ENCODE measurements around the gene DPP4. TPM values are rescaled to one million over a fixed set of nuclear protein-coding genes. Genes with fewer than 3 reads are reported as not detected.
A peak's percentile ranks its signal among the peaks of the same experiment; 100 is the strongest.

The DPP4 gene
- total RNA-seq, 1 donor from 2014 or later = 0.49 TPM

DNA sequence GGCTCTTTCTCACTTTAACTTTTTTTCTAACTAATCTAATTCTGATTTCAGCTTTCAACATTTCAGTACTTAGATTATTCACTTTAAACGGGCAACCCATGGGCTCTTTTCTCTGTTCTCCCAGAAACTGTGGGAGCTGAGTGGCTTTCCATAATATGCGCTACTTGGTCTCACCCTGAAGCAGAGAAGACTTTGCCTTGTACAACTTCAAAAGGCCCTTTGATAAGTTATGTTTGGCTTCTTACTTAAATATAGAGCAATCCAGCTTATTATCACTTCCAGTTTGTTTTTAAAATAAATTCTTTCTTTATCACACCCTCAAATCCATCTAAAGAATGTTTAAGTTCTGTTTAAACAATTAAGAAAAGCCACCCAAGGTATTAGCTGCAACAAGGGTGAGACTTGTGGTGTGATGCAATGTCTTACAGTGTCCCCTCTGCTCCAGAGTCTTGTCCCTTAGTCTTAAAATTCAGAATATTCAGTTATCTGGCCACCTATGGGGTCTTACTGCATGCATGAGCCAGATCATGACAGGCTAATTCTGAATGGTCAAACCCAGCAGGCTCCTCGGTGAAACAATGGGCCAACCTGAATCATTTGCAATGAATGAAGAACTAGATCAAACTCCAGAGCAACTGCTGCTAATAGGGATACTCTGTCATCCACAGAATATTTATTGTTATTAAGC, 39.2 kb upstream of the DPP4 start:
- no peak overlapping the region for H3K9ac ChIP-seq
- H3K79me2 ChIP-seq (ENCODE audit: low read depth) = no peaks in the 10 kb centered on the region
- H2AFZ ChIP-seq (replicated peaks) = no peak overlapping the region
- no peak overlapping the region for H3K4me2 ChIP-seq
- Mint-ChIP-seq H3K4me1 (peaks cover 8% of the 10 kb centered on the region), H3K4me3 (no peak overlapping the region), H3K9me3 (peaks cover 11% of the 10 kb centered on the region), H3K27ac (peak overlapping the region; percentile 24), H3K27me3 (ENCODE audit: insufficient read depth, low read depth) (peaks cover 3% of the 10 kb centered on the region), H3K36me3 (no peaks in the 10 kb centered on the region)
- H4K20me1 ChIP-seq (ENCODE audit: low read depth) = no peaks in the 10 kb centered on the region
- H3K36me3 ChIP-seq = no peaks in the 10 kb centered on the region
- no peaks in the 10 kb centered on the region for H3F3A ChIP-seq (ENCODE audit: low read depth)
- no peaks in the 10 kb centered on the region for H3K9me3 ChIP-seq (ENCODE audit: low read depth)
- H3K27me3 ChIP-seq = no peaks in the 10 kb centered on the region
- peak; percentile 32 for DNase-seq (ENCODE audit: low spot score)
- no peak overlapping the region for H3K4me3 ChIP-seq
- TF ChIP-seq EZH2phosphoT487 (IDR thresholded peaks at IDR 0.05) (no peak), EZH2 (IDR thresholded peaks at IDR 0.05) (no peak)
- TF ChIP-seq, protein P1, sequence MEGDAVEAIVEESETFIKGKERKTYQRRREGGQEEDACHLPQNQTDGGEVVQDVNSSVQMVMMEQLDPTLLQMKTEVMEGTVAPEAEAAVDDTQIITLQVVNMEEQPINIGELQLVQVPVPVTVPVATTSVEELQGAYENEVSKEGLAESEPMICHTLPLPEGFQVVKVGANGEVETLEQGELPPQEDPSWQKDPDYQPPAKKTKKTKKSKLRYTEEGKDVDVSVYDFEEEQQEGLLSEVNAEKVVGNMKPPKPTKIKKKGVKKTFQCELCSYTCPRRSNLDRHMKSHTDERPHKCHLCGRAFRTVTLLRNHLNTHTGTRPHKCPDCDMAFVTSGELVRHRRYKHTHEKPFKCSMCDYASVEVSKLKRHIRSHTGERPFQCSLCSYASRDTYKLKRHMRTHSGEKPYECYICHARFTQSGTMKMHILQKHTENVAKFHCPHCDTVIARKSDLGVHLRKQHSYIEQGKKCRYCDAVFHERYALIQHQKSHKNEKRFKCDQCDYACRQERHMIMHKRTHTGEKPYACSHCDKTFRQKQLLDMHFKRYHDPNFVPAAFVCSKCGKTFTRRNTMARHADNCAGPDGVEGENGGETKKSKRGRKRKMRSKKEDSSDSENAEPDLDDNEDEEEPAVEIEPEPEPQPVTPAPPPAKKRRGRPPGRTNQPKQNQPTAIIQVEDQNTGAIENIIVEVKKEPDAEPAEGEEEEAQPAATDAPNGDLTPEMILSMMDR (IDR thresholded peaks at IDR 0.05) = no peak
- no peak overlapping the region for H3K27ac ChIP-seq
- H3K4me1 ChIP-seq = peaks cover 6% of the 10 kb centered on the region

DNA sequence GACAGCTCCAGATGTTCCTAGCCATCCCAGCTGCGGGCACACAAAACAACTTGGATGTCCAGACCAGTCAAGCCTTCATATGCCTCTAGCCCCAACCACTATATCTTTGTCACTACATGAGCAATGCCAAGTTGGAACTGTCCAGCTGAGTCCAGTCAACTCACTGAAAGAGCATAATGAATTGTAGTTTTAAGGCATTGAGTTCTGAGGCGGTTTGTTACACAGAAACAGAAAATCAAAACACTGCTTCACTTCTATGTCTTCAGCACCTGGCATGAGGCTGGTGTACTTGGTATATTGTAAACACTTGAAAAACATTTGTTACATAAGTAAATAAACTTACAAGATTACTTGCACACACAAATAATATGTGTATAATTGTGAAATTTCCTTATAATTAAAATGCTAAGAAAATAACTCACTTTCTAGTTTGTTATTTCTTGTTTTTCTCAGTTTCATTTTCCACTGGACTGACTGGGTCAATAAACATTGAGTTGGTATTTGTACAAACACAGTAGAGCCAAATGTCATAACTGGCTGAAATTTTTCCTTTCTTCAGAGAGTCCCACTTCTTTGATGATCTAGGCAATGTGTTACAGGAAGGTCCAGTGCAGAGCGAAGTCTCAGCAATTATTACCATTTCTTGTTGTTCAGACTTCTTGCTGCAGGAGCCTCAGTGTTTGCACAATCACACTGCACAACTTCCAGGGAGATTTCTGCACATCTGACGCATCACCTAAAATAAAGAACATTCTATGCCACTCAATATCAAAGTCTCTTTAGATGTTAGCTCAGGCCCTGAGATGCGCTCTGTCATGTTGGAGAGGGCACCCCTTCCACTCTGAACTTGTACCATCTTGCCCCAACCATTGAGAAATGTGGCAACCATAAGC, 38.2 kb upstream of the DPP4 start:
- H3K9ac ChIP-seq = no peak overlapping the region
- peaks cover 6% of the 10 kb centered on the region for H3K4me1 ChIP-seq
- DNase-seq (ENCODE audit: low spot score) = no peak
- Mint-ChIP-seq H3K36me3 (no peaks in the 10 kb centered on the region), H3K27me3 (ENCODE audit: insufficient read depth, low read depth) (peaks cover 3% of the 10 kb centered on the region), H3K4me3 (no peak overlapping the region), H3K9me3 (peaks cover 11% of the 10 kb centered on the region), H3K4me1 (peaks cover 8% of the 10 kb centered on the region), H3K27ac (no peak overlapping the region)
- no peak overlapping the region for H3K4me2 ChIP-seq
- no peaks in the 10 kb centered on the region for H3K36me3 ChIP-seq
- no peaks in the 10 kb centered on the region for H3K27me3 ChIP-seq
- no peaks in the 10 kb centered on the region for H3K79me2 ChIP-seq (ENCODE audit: low read depth)
- no peak for TF ChIP-seq EZH2phosphoT487 (IDR thresholded peaks at IDR 0.05)
- TF ChIP-seq, protein P1 (IDR thresholded peaks at IDR 0.05) = no peak
- no peak for TF ChIP-seq EZH2 (IDR thresholded peaks at IDR 0.05)
- no peaks in the 10 kb centered on the region for H3K9me3 ChIP-seq (ENCODE audit: low read depth)
- no peak overlapping the region for H3K27ac ChIP-seq
- H4K20me1 ChIP-seq (ENCODE audit: low read depth) = no peaks in the 10 kb centered on the region
- no peak overlapping the region for H2AFZ ChIP-seq (replicated peaks)
- H3K4me3 ChIP-seq = no peak overlapping the region
- H3F3A ChIP-seq (ENCODE audit: low read depth) = no peaks in the 10 kb centered on the region

DNA sequence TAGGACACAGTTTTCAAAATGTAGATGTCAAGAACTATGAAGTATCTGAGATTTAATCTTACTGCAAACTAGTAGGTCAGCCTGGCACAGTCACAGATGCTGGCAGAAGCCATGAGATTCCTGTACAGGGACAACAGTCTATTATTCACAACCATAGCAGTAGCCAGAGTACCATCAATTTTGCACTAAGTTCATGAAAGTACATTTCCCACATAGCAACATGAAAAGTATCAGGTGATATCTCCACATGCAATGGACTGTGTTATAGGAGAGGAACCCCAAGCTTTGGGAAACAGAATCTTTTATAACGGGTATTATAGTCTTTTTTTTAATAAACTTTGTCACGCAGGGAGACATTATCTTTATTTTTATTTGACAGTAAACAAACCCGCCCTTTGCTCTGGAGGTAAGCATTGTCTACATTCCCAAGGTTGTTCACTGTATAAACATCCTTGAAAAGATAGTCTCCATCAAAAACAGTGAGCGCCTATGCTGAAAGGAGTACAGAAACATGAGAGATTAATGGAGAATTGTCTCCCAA, 33.4 kb upstream of the DPP4 start:
- no peak overlapping the region for H3K9ac ChIP-seq
- no peak for DNase-seq (ENCODE audit: low spot score)
- no peaks in the 10 kb centered on the region for H3K4me1 Mint-ChIP-seq
- H3K4me2 ChIP-seq = no peak overlapping the region
- no peaks in the 10 kb centered on the region for H3K79me2 ChIP-seq (ENCODE audit: low read depth)
- no peaks in the 10 kb centered on the region for H3K36me3 Mint-ChIP-seq
- TF ChIP-seq EZH2 (IDR thresholded peaks at IDR 0.05) = no peak
- TF ChIP-seq EZH2phosphoT487 (IDR thresholded peaks at IDR 0.05) = no peak
- TF ChIP-seq, protein P1 (IDR thresholded peaks at IDR 0.05) = no peak
- no peak overlapping the region for H2AFZ ChIP-seq (replicated peaks)
- no peak overlapping the region for H3K4me3 ChIP-seq
- peaks cover 4% of the 10 kb centered on the region for H3K27me3 Mint-ChIP-seq (ENCODE audit: insufficient read depth, low read depth)
- H4K20me1 ChIP-seq (ENCODE audit: low read depth) = no peaks in the 10 kb centered on the region
- no peaks in the 10 kb centered on the region for H3F3A ChIP-seq (ENCODE audit: low read depth)
- no peaks in the 10 kb centered on the region for H3K9me3 Mint-ChIP-seq
- H3K4me1 ChIP-seq = no peaks in the 10 kb centered on the region
- H3K27me3 ChIP-seq = no peaks in the 10 kb centered on the region
- no peak overlapping the region for H3K27ac ChIP-seq
- no peak overlapping the region for H3K4me3 Mint-ChIP-seq
- H3K36me3 ChIP-seq = no peaks in the 10 kb centered on the region
- no peak overlapping the region for H3K27ac Mint-ChIP-seq
- no peaks in the 10 kb centered on the region for H3K9me3 ChIP-seq (ENCODE audit: low read depth)

Data from neural progenitor cell (in vitro differentiated cells).